Measurements from ENCODE around the gene PCARE.

- TF ChIP-seq CTCF (IDR thresholded peaks at IDR 0.05; ENCODE audit: low read length) (no peak), EZH2 (optimal IDR thresholded peaks at IDR 0.05; ENCODE audit: low read depth, low read length) (no peak), EZH2phosphoT487 (IDR thresholded peaks at IDR 0.05; ENCODE audit: low read length) (no peak)
Measured at GRCh38 chr2:29044459-29044858, 29.9 kb downstream of the PCARE start.
